ENCODE results near the gene ZBTB16. TPM values are rescaled to one million over a fixed set of nuclear protein-coding genes. Genes with fewer than 3 reads are reported as not detected.

ZBTB16 gene
- total RNA-seq, 4 donors from 2014 or later, result 82.7 to 375 (median 189) TPM

DNA sequence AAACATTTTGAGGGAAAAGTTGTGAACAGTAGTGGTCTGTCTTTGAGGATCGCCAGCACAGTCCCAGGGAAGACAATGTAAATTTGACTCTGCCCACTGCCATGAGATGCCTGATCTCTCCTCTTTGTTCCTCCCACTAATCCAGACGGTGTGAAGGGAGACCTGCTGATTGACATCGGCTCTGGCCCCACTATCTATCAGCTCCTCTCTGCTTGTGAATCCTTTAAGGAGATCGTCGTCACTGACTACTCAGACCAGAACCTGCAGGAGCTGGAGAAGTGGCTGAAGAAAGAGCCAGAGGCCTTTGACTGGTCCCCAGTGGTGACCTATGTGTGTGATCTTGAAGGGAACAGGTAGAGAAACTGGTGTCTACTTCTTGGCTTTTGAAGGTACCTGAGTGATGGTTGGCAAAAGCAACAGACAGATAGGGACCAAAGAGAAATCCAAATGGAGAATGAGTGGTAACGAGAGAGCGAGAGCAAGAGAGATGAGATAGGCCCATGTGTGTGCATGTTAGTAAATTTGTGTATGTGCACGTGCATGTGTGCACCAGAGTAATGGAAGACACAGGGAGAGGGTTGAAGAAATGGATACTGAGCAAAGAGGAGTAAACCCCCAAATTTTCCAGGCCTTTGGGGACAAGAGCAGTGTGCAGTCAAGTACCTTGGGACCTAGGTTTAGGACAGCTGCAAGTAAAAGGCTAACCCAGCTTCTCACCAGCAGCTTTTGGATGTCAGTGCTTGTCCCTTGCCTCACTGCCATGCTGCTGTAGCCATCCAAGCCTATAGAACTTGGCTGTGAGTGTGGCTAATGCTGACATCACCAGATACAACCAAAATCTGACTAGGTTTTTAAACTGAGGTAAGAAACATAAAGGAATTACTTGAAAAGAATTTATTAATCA is 238.5 kb downstream of the ZBTB16 start:
- DNase-seq (ENCODE audit: low spot score), result no peak
- TF ChIP-seq, protein P1, sequence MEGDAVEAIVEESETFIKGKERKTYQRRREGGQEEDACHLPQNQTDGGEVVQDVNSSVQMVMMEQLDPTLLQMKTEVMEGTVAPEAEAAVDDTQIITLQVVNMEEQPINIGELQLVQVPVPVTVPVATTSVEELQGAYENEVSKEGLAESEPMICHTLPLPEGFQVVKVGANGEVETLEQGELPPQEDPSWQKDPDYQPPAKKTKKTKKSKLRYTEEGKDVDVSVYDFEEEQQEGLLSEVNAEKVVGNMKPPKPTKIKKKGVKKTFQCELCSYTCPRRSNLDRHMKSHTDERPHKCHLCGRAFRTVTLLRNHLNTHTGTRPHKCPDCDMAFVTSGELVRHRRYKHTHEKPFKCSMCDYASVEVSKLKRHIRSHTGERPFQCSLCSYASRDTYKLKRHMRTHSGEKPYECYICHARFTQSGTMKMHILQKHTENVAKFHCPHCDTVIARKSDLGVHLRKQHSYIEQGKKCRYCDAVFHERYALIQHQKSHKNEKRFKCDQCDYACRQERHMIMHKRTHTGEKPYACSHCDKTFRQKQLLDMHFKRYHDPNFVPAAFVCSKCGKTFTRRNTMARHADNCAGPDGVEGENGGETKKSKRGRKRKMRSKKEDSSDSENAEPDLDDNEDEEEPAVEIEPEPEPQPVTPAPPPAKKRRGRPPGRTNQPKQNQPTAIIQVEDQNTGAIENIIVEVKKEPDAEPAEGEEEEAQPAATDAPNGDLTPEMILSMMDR (IDR thresholded peaks at IDR 0.05), result no peak
- no peak for ATAC-seq (ENCODE audit: low FRiP score)

DNA sequence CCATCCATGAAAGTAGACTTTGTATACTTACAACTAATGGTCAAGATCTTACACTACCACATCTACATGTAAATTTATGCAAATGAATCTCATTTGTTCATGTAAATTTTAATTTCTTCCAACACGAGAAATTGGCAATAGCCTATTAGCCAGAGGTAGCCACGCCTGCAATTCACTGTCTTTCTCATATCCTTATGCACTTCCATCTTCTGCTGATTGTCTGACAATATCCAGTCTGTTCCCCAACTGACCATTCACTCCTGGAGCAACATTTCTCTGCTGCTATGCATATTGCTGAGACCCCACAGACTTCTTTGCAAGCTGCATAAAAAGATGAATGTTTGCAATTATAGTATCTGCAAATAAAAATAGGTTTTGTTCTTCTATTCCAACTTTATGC is 239.2 kb downstream of the ZBTB16 start:
- TF ChIP-seq, protein P1 (IDR thresholded peaks at IDR 0.05), result no peak

More for the DNA sequence above, 239.2 kb downstream of the ZBTB16 start:
- DNase-seq (ENCODE audit: low spot score) (no peak), ATAC-seq (ENCODE audit: low FRiP score) (no peak)

Other genes starting within 250 kb of the ZBTB16 start
- 10 to 100 TPM in 3 of 4 donors, 1 to 10 TPM in 1; 8.5 to 20.2 (median 11.5) TPM for gene USP28, start 184.1 kb upstream of the ZBTB16 start, total RNA-seq
- gene HTR3B, start 154.9 kb upstream of the ZBTB16 start, total RNA-seq, result not detected
- under 1 TPM in 1 of 4 donors, not detected in 3; 0.88 TPM for gene HTR3A, start 84.6 kb upstream of the ZBTB16 start, total RNA-seq
- gene NNMT, start 236.7 kb downstream of the ZBTB16 start, total RNA-seq, result 1,000 to 10,000 TPM in 3 of 4 donors, 100 to 1,000 TPM in 1; 712 to 1,460 (median 1,382) TPM

Data from omental fat pad (tissue), 4 donors.